Measurements from ENCODE around the gene KIAA0232. TPM values are rescaled to one million over a fixed set of nuclear protein-coding genes. Genes with fewer than 3 reads are reported as not detected.

KIAA0232 gene
- total and polyA plus RNA-seq, 2 of the 8 experiments (the other 6 are each of a cell fraction or from before 2014, with no cell fraction given): 5.6 to 23.3 TPM

- peaks cover 0 to 3% (median 1%) of the 10 kb centered on the region in 4 experiments; a peak in 1 of 7 replicates for H3K4me1 ChIP-seq (replicated peaks in 1 of 4; ENCODE audit: control insufficient read depth in 3 of 4, insufficient read depth in 4 of 4, low read length in 3 of 4)
- no peaks in the 10 kb centered on the region for H3K27me3 ChIP-seq (replicated peaks in 1 of 4; ENCODE audit: control insufficient read depth in 3 of 4, extremely low read depth in 1 of 4, insufficient read depth in 3 of 4, low read length in 3 of 4)
- H4K20me1 ChIP-seq (replicated peaks in 1 of 2; ENCODE audit: control insufficient read depth in 1 of 2, insufficient read depth in 2 of 2, low read length in 2 of 2): no peaks in the 10 kb centered on the region
- 86% methylated on average over 11 of the region's 11 CpGs; no CpG with 5 or more reads in 1 of the 2 experiments for WGBS, 2 experiments (ENCODE audit: extremely low coverage in 1 of 2, insufficient coverage in 1 of 2, insufficient read length in 1 of 2, insufficient replicate concordance in 2 of 2, low coverage in 1 of 2, low lambda C conversion rate in 2 of 2, missing lambda C conversion rate in 1 of 2)
- H3K23me2 ChIP-seq (ENCODE audit: low read depth, low read length): no peaks in the 10 kb centered on the region
- no peak overlapping the region for H3K9ac ChIP-seq (replicated peaks in 1 of 4; ENCODE audit: extremely low read depth in 1 of 4, low read depth in 3 of 4, low read length in 3 of 4)
- H3K4me3 ChIP-seq (ENCODE audit: extremely low read depth in 1 of 4, insufficient read depth in 2 of 4, low read depth in 3 of 4, low read length in 4 of 4): no peak overlapping the region
- no peak overlapping the region for H2AFZ ChIP-seq (ENCODE audit: low read length)
- no peaks in the 10 kb centered on the region for H3K79me2 ChIP-seq (ENCODE audit: control insufficient read depth in 1 of 2, insufficient read depth in 2 of 2, low read length in 2 of 2)
- no peak overlapping the region for H4K8ac ChIP-seq (ENCODE audit: extremely low read depth, insufficient read depth, low read length)
- DNase-seq (ENCODE audit: low read depth in 1 of 2, low spot score in 2 of 2): no peak
- H2BK12ac ChIP-seq (ENCODE audit: low read depth, low read length): no peak overlapping the region
- H3K18ac ChIP-seq (ENCODE audit: extremely low read depth, low read length): no peak overlapping the region
- no peak overlapping the region for H3K4ac ChIP-seq (replicated peaks; ENCODE audit: insufficient read length, low read depth, low read length)
- H3K27ac ChIP-seq (ENCODE audit: low read depth, low read length): no peak overlapping the region
- no peak overlapping the region for H2BK15ac ChIP-seq (ENCODE audit: low read length)
- POLR2A ChIA-PET (ENCODE audit: partially characterized antibody): interaction anchor here (1.9 kb wide), 1 partner anchor 16 kb away, joined by 7 read pairs; no protein-coding TSS in a partner anchor
- no peak overlapping the region for H2BK5ac ChIP-seq (ENCODE audit: low read depth, low read length)
- TF ChIP-seq PHF8 (conservative IDR thresholded peaks at IDR 0.05; ENCODE audit: low read depth, low read length) (no peak), JUN (IDR thresholded peaks at IDR 0.05; ENCODE audit: low read depth, low read length) (no peak), KDM5A (IDR thresholded peaks at IDR 0.05; ENCODE audit: low read length) (no peak), SUZ12 (IDR thresholded peaks at IDR 0.05; ENCODE audit: low read length) (no peak), ZNF274 (IDR thresholded peaks at IDR 0.05; ENCODE audit: borderline replicate concordance, extremely low read depth, low read length) (no peak), GTF2F1 (IDR thresholded peaks at IDR 0.05; ENCODE audit: borderline replicate concordance, low read depth, low read length) (no peak)
- TF ChIP-seq, protein P1, sequence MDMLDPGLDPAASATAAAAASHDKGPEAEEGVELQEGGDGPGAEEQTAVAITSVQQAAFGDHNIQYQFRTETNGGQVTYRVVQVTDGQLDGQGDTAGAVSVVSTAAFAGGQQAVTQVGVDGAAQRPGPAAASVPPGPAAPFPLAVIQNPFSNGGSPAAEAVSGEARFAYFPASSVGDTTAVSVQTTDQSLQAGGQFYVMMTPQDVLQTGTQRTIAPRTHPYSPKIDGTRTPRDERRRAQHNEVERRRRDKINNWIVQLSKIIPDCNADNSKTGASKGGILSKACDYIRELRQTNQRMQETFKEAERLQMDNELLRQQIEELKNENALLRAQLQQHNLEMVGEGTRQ (IDR thresholded peaks at IDR 0.05; ENCODE audit: low read length): no peak
- no peak overlapping the region for H2BK120ac ChIP-seq (replicated peaks; ENCODE audit: low read depth, low read length)
- H3K23ac ChIP-seq (ENCODE audit: insufficient read length): no peak overlapping the region
- CTCF ChIA-PET (ENCODE audit: partially characterized antibody): interaction anchor here (0.6 to 0.8 kb wide), 2 partner anchors 109 to 187 kb away, joined by 3 to 4 read pairs; no protein-coding TSS in a partner anchor
- FAIRE-seq: no peak
- H3K79me1 ChIP-seq (ENCODE audit: low read depth, low read length): no peaks in the 10 kb centered on the region
- H3K4me2 ChIP-seq (ENCODE audit: insufficient read depth in 1 of 2, low read depth in 2 of 2, low read length in 2 of 2): no peak overlapping the region
- no peak overlapping the region for H2AK5ac ChIP-seq (ENCODE audit: low read depth, low read length)
- no peak overlapping the region for H3K14ac ChIP-seq (ENCODE audit: insufficient read length)
- H3K9me3 ChIP-seq (ENCODE audit: insufficient read depth in 2 of 2, low read depth in 1 of 2, low read length in 1 of 2): no peaks in the 10 kb centered on the region
- no peak overlapping the region for H3K56ac ChIP-seq (replicated peaks; ENCODE audit: insufficient read length, low read depth, low read length)
- no peak overlapping the region for H4K91ac ChIP-seq (replicated peaks; ENCODE audit: insufficient read length, low read length)
- H2BK20ac ChIP-seq (ENCODE audit: low read length): no peak overlapping the region
- no peak overlapping the region for H4K5ac ChIP-seq (ENCODE audit: insufficient read length, low read depth, low read length)
- no peaks in the 10 kb centered on the region; a peak in 1 of 8 replicates for H3K36me3 ChIP-seq (ENCODE audit: control insufficient read depth in 2 of 4, insufficient read depth in 4 of 4, low read length in 3 of 4)
These were observed 17.4 kb upstream of the KIAA0232 start for GRCh38 chr4:6764976-6765620.

All from H1 (cell line).